Measurements from ENCODE around the gene TBX1. TPM values are rescaled to one million over a fixed set of nuclear protein-coding genes. Genes with fewer than 3 reads are reported as not detected.

TBX1 gene
- polyA plus RNA-seq, 1 donor from 2014 or later, result not detected

DNA sequence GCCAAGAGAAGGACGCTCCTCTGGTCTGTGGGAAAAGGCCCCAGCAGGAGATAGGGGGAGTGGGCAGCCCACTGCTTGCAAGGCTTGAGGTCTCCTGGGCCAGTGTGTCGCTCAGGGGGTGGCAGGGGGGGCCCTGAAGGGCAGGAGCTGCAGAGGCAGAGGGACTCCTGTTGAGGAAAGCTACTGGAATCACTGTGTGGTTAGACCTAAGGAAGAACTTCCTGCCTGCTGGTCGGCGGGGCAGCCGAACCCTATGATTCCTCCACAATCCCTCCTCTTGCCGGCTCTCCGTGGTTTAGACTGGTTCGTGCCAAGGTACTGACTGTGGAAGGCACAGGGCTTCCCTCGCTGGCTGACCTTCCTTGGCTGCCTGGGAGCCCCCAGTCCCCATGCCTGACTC lies 31.1 kb upstream of the TBX1 start:
- no peak for TF ChIP-seq EP300 (conservative IDR thresholded peaks at IDR 0.05; ENCODE audit: poor library complexity, severe bottlenecking)
- TF ChIP-seq RAD21 (conservative IDR thresholded peaks at IDR 0.05), result no peak
- no peak for TF ChIP-seq TAF1 (IDR thresholded peaks at IDR 0.05; ENCODE audit: low read depth)
- no peak for TF ChIP-seq POLR2AphosphoS5 (IDR thresholded peaks at IDR 0.05)
- TF ChIP-seq, protein P1, sequence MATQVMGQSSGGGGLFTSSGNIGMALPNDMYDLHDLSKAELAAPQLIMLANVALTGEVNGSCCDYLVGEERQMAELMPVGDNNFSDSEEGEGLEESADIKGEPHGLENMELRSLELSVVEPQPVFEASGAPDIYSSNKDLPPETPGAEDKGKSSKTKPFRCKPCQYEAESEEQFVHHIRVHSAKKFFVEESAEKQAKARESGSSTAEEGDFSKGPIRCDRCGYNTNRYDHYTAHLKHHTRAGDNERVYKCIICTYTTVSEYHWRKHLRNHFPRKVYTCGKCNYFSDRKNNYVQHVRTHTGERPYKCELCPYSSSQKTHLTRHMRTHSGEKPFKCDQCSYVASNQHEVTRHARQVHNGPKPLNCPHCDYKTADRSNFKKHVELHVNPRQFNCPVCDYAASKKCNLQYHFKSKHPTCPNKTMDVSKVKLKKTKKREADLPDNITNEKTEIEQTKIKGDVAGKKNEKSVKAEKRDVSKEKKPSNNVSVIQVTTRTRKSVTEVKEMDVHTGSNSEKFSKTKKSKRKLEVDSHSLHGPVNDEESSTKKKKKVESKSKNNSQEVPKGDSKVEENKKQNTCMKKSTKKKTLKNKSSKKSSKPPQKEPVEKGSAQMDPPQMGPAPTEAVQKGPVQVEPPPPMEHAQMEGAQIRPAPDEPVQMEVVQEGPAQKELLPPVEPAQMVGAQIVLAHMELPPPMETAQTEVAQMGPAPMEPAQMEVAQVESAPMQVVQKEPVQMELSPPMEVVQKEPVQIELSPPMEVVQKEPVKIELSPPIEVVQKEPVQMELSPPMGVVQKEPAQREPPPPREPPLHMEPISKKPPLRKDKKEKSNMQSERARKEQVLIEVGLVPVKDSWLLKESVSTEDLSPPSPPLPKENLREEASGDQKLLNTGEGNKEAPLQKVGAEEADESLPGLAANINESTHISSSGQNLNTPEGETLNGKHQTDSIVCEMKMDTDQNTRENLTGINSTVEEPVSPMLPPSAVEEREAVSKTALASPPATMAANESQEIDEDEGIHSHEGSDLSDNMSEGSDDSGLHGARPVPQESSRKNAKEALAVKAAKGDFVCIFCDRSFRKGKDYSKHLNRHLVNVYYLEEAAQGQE (IDR thresholded peaks at IDR 0.05; ENCODE audit: borderline replicate concordance), result no peak
- no peak for TF ChIP-seq CTCF (IDR thresholded peaks at IDR 0.05; ENCODE audit: poor library complexity, severe bottlenecking)
- TF ChIP-seq EZH2 (IDR thresholded peaks at IDR 0.05; ENCODE audit: borderline replicate concordance, insufficient read depth, low read length, poor library complexity, severe bottlenecking), result no peak
- no peak for TF ChIP-seq MXI1 (conservative IDR thresholded peaks at IDR 0.05; ENCODE audit: poor library complexity, severe bottlenecking)
- no peak for TF ChIP-seq SMC3 (conservative IDR thresholded peaks at IDR 0.05; ENCODE audit: poor library complexity)
- no peak overlapping the region for H2AFZ ChIP-seq (ENCODE audit: low read depth, low read length)

GRCh38 chr22:19730198-19730597 lies 30.4 kb upstream of the TBX1 start:
- Histone ChIP-seq H3K9ac (ENCODE audit: low read length) (no peak overlapping the region), H3K79me2 (replicated peaks; ENCODE audit: insufficient read depth, low read length) (no peaks in the 10 kb centered on the region), H3K9me3 (ENCODE audit: low read length) (no peaks in the 10 kb centered on the region), H3K4me3 (ENCODE audit: low read length) (no peak overlapping the region), H3K27me3 (ENCODE audit: insufficient read depth, low read depth, low read length) (peaks cover 34% of the 10 kb centered on the region), H3K27ac (ENCODE audit: low read length) (no peak overlapping the region), H3K36me3 (ENCODE audit: insufficient read depth, low read length) (no peaks in the 10 kb centered on the region), H3K4me2 (ENCODE audit: low read length) (no peak overlapping the region), H4K20me1 (ENCODE audit: insufficient read depth) (no peaks in the 10 kb centered on the region), H3K9me2 (ENCODE audit: insufficient read depth, low read length) (no peaks in the 10 kb centered on the region), H3F3A (ENCODE audit: insufficient read depth, low read length, poor library complexity, severe bottlenecking) (no peaks in the 10 kb centered on the region), H2AFZ (ENCODE audit: low read depth, low read length) (no peak overlapping the region)
- TF ChIP-seq EP300 (conservative IDR thresholded peaks at IDR 0.05; ENCODE audit: poor library complexity, severe bottlenecking) (no peak), CTCF (IDR thresholded peaks at IDR 0.05; ENCODE audit: poor library complexity, severe bottlenecking) (no peak), TAF1 (IDR thresholded peaks at IDR 0.05; ENCODE audit: low read depth) (no peak), MXI1 (conservative IDR thresholded peaks at IDR 0.05; ENCODE audit: poor library complexity, severe bottlenecking) (no peak), EZH2 (IDR thresholded peaks at IDR 0.05; ENCODE audit: borderline replicate concordance, insufficient read depth, low read length, poor library complexity, severe bottlenecking) (no peak), SMC3 (conservative IDR thresholded peaks at IDR 0.05; ENCODE audit: poor library complexity) (no peak), RAD21 (conservative IDR thresholded peaks at IDR 0.05) (no peak), POLR2AphosphoS5 (IDR thresholded peaks at IDR 0.05) (no peak)
- TF ChIP-seq, protein P1 (IDR thresholded peaks at IDR 0.05; ENCODE audit: borderline replicate concordance), result no peak

More for the DNA sequence above, 31.1 kb upstream of the TBX1 start:
- Histone ChIP-seq H3K27ac (ENCODE audit: low read length) (no peak overlapping the region), H4K20me1 (ENCODE audit: insufficient read depth) (peaks cover 3% of the 10 kb centered on the region), H3F3A (ENCODE audit: insufficient read depth, low read length, poor library complexity, severe bottlenecking) (no peaks in the 10 kb centered on the region), H3K79me2 (replicated peaks; ENCODE audit: insufficient read depth, low read length) (no peaks in the 10 kb centered on the region), H3K9me3 (ENCODE audit: low read length) (no peaks in the 10 kb centered on the region), H3K9ac (ENCODE audit: low read length) (no peak overlapping the region), H3K27me3 (ENCODE audit: insufficient read depth, low read depth, low read length) (peaks cover 41% of the 10 kb centered on the region), H3K36me3 (ENCODE audit: insufficient read depth, low read length) (no peaks in the 10 kb centered on the region), H3K4me2 (ENCODE audit: low read length) (no peak overlapping the region), H3K4me3 (ENCODE audit: low read length) (no peak overlapping the region), H3K9me2 (ENCODE audit: insufficient read depth, low read length) (no peaks in the 10 kb centered on the region)

Data from neural cell (in vitro differentiated cells).